GM12892 (cell line): ENCODE measurements around the gene UBE2L5.

Experiments
- POLR2A ChIP-seq: IDR thresholded peaks from 2 replicates; pipeline ENCODE4 v1.6.1; 2011; ENCODE audit warnings: low read depth, low read length, control low read depth
- POLR2AphosphoS5 ChIP-seq: IDR thresholded peaks from 2 replicates; pipeline ENCODE4 v1.6.1; 2011; ENCODE audit warnings: low read depth, low read length, control low read depth

DNA sequence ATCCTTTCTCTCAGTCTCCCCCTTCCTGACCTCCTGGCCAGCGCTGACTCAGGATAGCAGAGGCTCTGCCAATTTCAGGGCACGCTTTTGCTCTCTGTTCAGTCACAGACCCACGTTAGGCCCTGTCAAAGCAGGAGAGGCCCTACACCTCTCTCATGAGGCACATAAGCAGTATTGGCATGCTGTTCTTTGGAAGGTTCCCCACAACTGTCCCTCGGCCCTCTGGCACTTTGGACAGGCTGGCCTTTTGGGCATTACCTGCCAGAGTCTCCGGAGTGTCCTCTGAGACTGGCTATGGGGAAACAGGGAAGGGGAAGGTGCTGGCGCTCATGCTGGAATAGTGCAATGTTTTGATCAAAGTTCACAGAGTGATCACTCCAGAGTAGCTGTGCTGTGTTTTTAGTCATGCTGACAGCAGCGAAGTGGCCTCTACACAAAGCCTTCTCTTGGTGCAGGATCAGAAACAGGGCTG is 23.7 kb upstream of the UBE2L5 start:
- no peak for TF ChIP-seq POLR2A
- TF ChIP-seq POLR2AphosphoS5, result no peak
